LNCaP clone FGC (cell line): ENCODE results near the gene CIB2.

Source experiments
- DNase-seq: peaks from one replicate; pipeline ENCODE4 v3.0.0-alpha.2; 2011; ENCODE audit warnings: low read depth
- H3K4me3 ChIP-seq: 2 replicates; pipeline ENCODE4 v1.5.1; 2011; ENCODE audit warnings: mild to moderate bottlenecking, low read depth, low read length, control low read depth
- CTCF ChIP-seq: IDR thresholded peaks from 2 replicates; pipeline ENCODE4 v1.5.1; 2012; ENCODE audit warnings: mild to moderate bottlenecking; ENCODE audit not compliant: control insufficient read depth, insufficient read depth; ENCODE audit errors: extremely low read depth

CIB2 gene

GRCh38 chr15:78125267-78125666, 6.0 kb downstream of the CIB2 start:
- TF ChIP-seq CTCF: no peak
- DNase-seq: no peak
- no peak overlapping the region for H3K4me3 ChIP-seq

- DNase-seq: no peak
- no peak overlapping the region for H3K4me3 ChIP-seq
- no peak for TF ChIP-seq CTCF
Measured at GRCh38 chr15:78120523-78120922, 10.7 kb downstream of the CIB2 start.

GRCh38 chr15:78112551-78112950, 18.7 kb downstream of the CIB2 start:
- no peak for TF ChIP-seq CTCF
- no peak overlapping the region for H3K4me3 ChIP-seq
- no peak for DNase-seq

GRCh38 chr15:78111788-78112187, 19.5 kb downstream of the CIB2 start:
- H3K4me3 ChIP-seq: no peak overlapping the region
- DNase-seq: no peak
- no peak for TF ChIP-seq CTCF

GRCh38 chr15:78110916-78111475, 20.2 kb downstream of the CIB2 start:
- no peak for TF ChIP-seq CTCF
- no peak for DNase-seq
- no peak overlapping the region for H3K4me3 ChIP-seq

DNA sequence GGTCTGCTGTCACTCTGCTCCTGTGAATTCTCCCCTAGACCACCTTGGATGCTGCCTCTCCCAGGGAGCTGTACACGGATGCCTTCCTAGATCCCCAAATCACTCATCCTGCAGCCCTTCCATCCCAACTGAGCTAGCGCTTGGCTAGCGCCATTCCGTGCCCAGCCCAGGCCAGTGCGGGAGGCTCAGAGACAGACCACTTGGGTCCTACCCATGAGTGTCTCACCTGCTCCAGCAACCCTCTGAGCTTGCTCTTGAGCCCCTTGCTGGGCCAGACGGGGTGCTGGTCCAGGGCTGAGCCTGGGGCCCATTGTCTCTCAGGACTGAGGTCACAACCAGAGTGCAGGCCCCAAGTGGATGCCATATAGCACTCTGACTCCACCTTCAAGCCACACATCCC, 21.1 kb downstream of the CIB2 start:
- no peak for DNase-seq
- H3K4me3 ChIP-seq: no peak overlapping the region
- TF ChIP-seq CTCF: no peak

DNA sequence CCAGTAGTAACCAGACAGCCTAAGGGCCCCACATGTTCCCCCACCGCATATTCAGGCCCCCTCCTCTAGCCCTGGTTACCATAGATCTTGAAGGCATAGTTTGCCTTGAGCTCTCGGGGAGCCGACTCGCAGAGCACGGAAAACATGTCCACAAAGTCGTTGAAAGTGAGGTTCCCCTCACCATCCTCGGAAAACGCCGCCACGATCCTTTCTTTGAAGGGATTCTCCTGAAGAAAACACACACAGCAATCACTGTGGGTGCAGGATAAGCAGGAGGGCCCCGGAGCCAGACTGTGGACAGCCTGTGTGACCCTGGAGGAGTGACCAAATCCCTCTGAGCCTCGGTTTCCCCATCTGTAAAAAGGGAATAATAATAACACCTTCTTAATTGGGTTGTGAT, 22.1 kb downstream of the CIB2 start:
- no peak overlapping the region for H3K4me3 ChIP-seq
- DNase-seq: no peak
- TF ChIP-seq CTCF: no peak
